DND-41 (cell line): Measurements from ENCODE around the gene ABCA7.

Experiments
- CTCF ChIP-seq: IDR thresholded peaks from 2 replicates; pipeline ENCODE4 v1.5.1; 2012; ENCODE audit warnings: borderline replicate concordance, low read length, moderate library complexity, mild to moderate bottlenecking; ENCODE audit not compliant: poor library complexity, severe bottlenecking; ENCODE audit errors: extremely low read depth
- EZH2 ChIP-seq: IDR thresholded peaks from 3 replicates; pipeline ENCODE4 v1.6.1; 2012; ENCODE audit warnings: borderline replicate concordance, low read depth, mild to moderate bottlenecking, moderate library complexity, low read length, inconsistent platforms; ENCODE audit not compliant: severe bottlenecking

GRCh38 chr19:1018393-1018792 is 21.5 kb upstream of the ABCA7 start:
- TF ChIP-seq CTCF = no peak
- TF ChIP-seq EZH2 = no peak
